Tibial artery (tissue), 4 donors: ENCODE data around the gene WIZ.

Experiments used
- DNase-seq, 2 donors: peaks; one replicate each; pipeline ENCODE4 v3.0.0-alpha.2; 2019
- H3K27ac ChIP-seq, 2 donors: fragments of 200-600 bp; sonication (generic) in 1 of 2; 1 replicate in 1 of 2; 2 replicates in 1 of 2; pipeline ENCODE4 v1.5.1; 2018 to 2019; ENCODE audit warnings: mild to moderate bottlenecking in 1 of 2
- H3K27me3 ChIP-seq, 2 donors: fragments of 200-600 bp; sonication (generic) in 1 of 2; one replicate each; pipeline versions ENCODE4 v1.5.1 to v1.6.0; 2016 to 2019
- H3K36me3 ChIP-seq, 3 donors: fragments of 200-600 bp; sonication (generic) in 2 of 3; one replicate each; pipeline ENCODE4 v1.5.1; 2016 to 2019; ENCODE audit warnings: mild to moderate bottlenecking in 2 of 3
- H3K4me1 ChIP-seq, 4 donors: fragments of 200-600 bp; sonication (generic) in 2 of 4; 1 replicate in 3 of 4; 2 replicates in 1 of 4; pipeline ENCODE4 v1.5.1; 2016 to 2019
- H3K4me3 ChIP-seq, 2 donors: fragments of 200-600 bp; sonication (generic) in 1 of 2; 1 replicate in 1 of 2; 2 replicates in 1 of 2; pipeline ENCODE4 v1.5.1; 2018 to 2019; ENCODE audit warnings: mild to moderate bottlenecking in 2 of 2
- H3K9me3 ChIP-seq, 3 donors: fragments of 200-600 bp; sonication (generic) in 1 of 3; one replicate each; pipeline ENCODE4 v1.5.1; 2016 to 2019
- intact Hi-C: fragments of 100-400 bp; cut with DNase I; formaldehyde crosslinking; loops from one replicate; pipeline ENCODE4 v1.15.0; 2023; ENCODE audit warnings: low total_unique reads
- TF ChIP-seq, protein P1 (sequence below), 2 experiments: fragments of 200-600 bp in 1 of 2; fragments of 450-650 bp in 1 of 2; IDR thresholded peaks; one replicate each; pipeline ENCODE4 v1.5.1; 2017 to 2019; ENCODE audit warnings: antibody characterized with exemption in 2 of 2, mild to moderate bottlenecking in 1 of 2, moderate library complexity in 1 of 2

Gene WIZ

DNA sequence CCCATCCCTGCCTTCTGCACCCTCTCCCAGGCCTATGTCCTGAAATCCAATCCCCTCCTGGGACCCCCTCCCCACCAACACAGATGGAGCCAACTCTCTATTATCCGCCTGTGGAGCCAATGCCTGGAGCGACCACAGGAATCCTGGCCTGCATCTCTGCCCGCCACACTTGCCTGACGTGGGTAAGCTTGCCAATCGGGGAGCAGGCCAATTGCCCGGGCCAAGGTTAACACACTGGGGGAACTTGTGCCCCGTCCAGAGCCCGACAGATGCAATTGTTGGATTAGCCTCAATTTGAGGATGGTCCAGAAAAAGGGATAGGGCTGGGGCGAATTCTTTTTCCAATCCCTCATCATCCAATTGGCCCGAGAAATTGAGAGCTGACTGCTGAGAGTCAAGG lies 5.9 kb downstream of the WIZ start:
- Histone ChIP-seq H3K36me3 (peaks cover 0 to 26% (median 0%) of the 10 kb centered on the region in 3 donors), H3K4me3 (no peak overlapping the region), H3K27ac (peak overlapping the region; percentile 75 to 79), H3K9me3 (no peaks in the 10 kb centered on the region), H3K27me3 (no peaks in the 10 kb centered on the region), H3K4me1 (peaks cover 0 to 63% (median 53%) of the 10 kb centered on the region in 4 donors)
- intact Hi-C loops, result no loop called here
- peak; percentile 61 to 93 for DNase-seq
- TF ChIP-seq, protein P1, sequence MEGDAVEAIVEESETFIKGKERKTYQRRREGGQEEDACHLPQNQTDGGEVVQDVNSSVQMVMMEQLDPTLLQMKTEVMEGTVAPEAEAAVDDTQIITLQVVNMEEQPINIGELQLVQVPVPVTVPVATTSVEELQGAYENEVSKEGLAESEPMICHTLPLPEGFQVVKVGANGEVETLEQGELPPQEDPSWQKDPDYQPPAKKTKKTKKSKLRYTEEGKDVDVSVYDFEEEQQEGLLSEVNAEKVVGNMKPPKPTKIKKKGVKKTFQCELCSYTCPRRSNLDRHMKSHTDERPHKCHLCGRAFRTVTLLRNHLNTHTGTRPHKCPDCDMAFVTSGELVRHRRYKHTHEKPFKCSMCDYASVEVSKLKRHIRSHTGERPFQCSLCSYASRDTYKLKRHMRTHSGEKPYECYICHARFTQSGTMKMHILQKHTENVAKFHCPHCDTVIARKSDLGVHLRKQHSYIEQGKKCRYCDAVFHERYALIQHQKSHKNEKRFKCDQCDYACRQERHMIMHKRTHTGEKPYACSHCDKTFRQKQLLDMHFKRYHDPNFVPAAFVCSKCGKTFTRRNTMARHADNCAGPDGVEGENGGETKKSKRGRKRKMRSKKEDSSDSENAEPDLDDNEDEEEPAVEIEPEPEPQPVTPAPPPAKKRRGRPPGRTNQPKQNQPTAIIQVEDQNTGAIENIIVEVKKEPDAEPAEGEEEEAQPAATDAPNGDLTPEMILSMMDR (IDR thresholded peaks at IDR 0.05), result no peak

DNA sequence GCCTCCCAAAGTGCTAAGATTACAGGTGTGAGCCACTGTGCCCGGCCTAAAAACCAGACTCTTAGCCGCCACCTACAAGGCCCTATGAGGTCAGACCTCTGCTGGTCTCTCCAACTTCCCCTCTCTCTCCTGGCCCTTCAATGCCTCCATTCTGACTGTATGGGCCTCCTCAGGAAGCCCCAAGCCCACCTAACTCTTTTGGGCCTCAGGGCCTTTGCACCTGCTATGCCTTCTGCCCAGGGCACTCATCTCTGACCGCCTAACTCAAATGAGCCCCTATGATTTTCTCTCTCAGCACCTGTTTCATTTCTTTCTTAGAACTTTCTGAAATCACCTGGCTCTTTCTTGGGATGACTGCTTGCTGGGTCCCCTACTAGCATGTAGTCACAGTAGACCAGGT lies 6.4 kb downstream of the WIZ start:
- H3K27ac ChIP-seq, result peak overlapping the region; percentile 75 to 79
- H3K36me3 ChIP-seq, result peaks cover 0 to 31% (median 0%) of the 10 kb centered on the region in 3 donors
- H3K9me3 ChIP-seq, result no peaks in the 10 kb centered on the region
- TF ChIP-seq, protein P1 (IDR thresholded peaks at IDR 0.05), result no peak
- DNase-seq, result no peak
- peaks cover 0 to 63% (median 54%) of the 10 kb centered on the region in 4 donors for H3K4me1 ChIP-seq
- intact Hi-C loops, result no loop called here
- H3K4me3 ChIP-seq, result no peak overlapping the region
- H3K27me3 ChIP-seq, result no peaks in the 10 kb centered on the region

DNA sequence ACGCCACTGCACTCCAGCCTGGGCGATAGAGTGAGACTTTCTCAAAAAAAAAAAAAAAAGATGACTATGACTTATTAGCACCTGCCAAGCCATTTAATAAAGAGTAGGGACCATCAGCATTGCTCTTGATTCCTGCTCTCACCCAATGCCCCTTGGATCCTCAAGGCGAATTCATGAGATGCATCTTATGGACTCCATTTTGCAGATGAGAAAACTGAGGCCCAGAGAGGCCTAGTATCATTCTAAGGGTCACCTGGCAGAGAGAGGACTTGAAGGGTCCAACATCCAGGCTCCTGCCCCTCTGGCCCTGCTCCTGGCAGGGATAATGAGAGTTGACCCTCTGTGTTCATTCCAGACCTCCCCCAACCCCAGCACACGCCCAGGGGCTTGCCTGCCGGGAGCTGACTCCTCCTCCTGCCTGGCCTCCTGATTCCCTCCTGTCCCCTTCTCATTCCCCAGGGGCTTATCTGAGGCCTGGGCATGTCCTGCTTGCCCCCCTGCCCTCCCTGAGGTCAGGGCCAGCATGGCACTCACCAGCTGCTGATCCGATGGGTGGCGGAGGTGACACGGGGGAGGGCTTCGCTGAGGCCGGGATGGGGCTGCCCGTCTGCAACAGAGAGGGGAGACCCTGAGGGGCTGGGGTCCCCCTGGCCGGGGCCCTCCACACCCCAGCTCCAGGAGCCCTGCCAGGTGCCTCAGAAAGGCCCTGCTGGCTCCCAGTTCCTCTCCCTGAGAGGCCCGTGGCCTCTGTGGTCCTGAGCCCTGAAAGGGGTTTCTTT lies 7.4 kb downstream of the WIZ start:
- Histone ChIP-seq H3K9me3 (no peaks in the 10 kb centered on the region), H3K27ac (no peak overlapping the region), H3K4me3 (no peak overlapping the region), H3K4me1 (peaks cover 0 to 73% (median 62%) of the 10 kb centered on the region in 4 donors), H3K27me3 (no peaks in the 10 kb centered on the region), H3K36me3 (peaks cover 0 to 33% (median 0%) of the 10 kb centered on the region in 3 donors)
- intact Hi-C loops, result no loop called here
- DNase-seq, result no peak
- TF ChIP-seq, protein P1 (IDR thresholded peaks at IDR 0.05), result no peak

DNA sequence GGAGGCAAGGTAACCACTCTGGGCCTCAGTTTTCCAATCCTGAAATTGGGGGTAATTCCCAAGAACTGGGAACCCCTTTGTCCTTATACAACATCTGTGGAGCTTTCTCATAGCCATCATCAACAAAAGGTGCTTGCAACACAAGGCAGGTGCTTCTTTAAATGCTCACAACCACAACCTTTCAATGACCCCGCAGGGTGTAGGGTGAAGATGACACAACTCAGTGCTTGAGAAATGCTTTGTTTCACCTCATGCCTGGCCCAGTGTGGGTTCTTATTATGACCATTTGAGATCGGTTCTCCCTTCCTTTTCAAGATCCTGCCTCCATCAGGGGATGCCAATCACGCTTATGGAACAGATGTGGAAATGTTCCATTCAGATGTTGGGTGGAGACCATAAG lies 8.4 kb downstream of the WIZ start:
- no peaks in the 10 kb centered on the region for H3K27me3 ChIP-seq
- no peak overlapping the region for H3K4me3 ChIP-seq
- peaks cover 0 to 27% (median 0%) of the 10 kb centered on the region in 3 donors for H3K36me3 ChIP-seq
- H3K4me1 ChIP-seq, result peaks cover 0 to 78% (median 68%) of the 10 kb centered on the region in 4 donors
- TF ChIP-seq, protein P1 (IDR thresholded peaks at IDR 0.05), result no peak
- no peaks in the 10 kb centered on the region for H3K9me3 ChIP-seq
- intact Hi-C loops, result no loop called here
- H3K27ac ChIP-seq, result no peak overlapping the region
- no peak for DNase-seq

DNA sequence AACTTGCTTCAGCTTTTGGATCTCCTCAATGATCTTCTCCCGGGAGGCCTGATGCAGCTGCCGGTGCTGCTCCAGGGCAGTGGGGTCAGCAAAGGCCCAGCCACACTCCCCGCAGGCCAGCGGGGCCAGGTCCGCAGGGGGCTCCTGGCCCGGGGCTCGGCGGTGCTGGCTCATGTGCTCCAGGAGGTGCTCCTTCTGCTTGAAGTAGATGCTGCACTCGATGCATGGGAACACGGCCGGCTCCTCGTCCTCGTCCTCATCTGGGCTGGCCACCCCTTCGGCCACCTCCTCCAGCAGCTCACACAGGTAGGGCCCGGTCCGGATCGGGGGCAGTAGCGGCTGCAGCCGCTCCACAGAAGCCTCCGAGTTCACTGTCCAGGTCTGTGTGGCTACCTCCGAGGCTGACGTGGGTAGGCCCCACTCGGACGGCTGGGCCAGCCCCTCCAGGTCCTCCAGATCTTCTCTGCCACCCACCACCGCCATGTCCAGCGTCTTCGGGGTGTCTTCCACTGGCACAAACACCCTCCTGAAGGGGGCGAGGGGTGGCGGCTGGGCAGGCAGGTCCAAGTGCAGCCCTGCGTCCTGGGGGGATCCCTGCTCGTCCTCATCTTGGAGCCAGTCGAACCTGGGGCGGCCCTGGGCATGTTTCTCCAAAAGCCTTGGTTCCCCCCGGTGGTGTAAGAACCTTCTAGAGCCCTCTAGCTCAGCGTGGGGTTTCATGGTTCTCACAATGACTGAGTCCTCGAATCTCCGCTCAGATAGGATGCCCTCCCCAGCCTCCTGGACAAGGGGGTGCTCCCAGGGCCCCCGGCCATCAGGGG lies 9.7 kb downstream of the WIZ start:
- Histone ChIP-seq H3K27ac (no peak overlapping the region), H3K27me3 (no peaks in the 10 kb centered on the region), H3K4me1 (peaks cover 0 to 65% (median 55%) of the 10 kb centered on the region in 4 donors), H3K4me3 (no peak overlapping the region), H3K9me3 (no peaks in the 10 kb centered on the region), H3K36me3 (peaks cover 0 to 26% (median 0%) of the 10 kb centered on the region in 3 donors)
- intact Hi-C loops, result loop anchor here (10.0 kb wide), 1 partner anchor 265 kb away; no protein-coding TSS in a partner anchor
- TF ChIP-seq, protein P1 (IDR thresholded peaks at IDR 0.05), result no peak
- DNase-seq, result no peak
